Activated CD8-positive, alpha-beta memory T cell treated with anti-CD3 and anti-CD28 coated beads, Interleukin-2, amount 50 U/mL, for 24 hours (primary cell): ENCODE data around the gene ARID5A.

Experiments used
- DNase-seq: peaks from one replicate; pipeline ENCODE4 v3.0.0-alpha.2; 2020; ENCODE audit errors: extremely low read depth

The ARID5A gene

DNA sequence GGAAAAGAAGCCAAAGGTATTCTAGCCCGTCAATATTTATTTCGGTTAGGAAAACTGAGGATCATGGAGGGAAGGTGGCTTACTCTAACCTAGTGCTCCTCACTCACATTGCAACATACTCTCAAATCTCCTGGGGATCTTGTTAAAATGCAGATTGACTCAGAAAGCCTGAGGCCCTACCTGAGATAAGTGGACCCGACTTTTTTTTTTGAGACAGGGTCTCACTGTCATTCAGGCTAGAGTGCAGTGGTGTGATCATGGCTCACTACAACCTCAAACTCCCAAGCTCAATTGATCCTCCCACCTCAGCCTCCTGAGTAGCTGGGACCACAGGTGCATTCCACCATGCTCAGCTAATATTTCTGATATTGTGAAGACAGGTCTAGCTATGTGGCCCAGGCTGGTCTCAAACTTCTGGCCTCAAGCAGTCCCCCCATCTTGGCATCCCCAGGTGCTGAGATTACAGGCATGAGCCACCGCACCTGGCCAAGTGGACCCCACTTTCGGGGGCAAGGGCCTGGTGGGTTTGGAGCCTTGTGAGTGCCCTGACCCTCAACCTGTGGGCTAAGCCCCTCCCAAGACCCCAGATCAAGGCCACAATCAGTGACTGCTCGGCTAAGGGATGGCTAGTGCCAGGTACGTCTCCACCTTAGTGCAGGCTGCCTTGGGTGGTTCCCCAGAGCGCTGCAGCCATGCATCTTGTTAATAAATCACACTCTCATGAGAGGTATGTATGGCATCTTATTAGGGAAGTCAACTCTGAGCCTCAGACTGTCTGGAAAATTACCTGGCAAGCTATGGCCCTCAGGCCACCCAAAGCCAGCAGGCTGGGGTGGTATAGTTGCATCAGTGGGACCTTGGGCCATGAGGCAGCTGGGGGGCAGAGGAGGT, 30.3 kb upstream of the ARID5A start:
- DNase-seq = no peak

DNA sequence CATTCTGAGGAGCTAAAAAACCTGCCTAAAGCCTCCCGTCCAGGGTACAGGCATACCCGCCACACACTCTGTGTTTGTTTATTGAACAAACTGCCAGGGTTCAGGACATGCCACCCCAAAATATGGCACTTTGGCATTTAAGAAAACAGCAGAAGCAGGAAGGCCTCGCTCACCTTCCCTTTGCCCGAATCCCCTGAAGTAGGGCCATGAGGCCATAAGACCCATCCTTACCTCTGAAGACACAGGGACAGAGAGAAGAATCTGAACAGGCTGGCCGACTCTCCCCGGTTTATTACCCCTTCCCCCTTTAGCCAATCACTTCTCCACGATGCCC, 29.7 kb upstream of the ARID5A start:
- DNase-seq = no peak

GRCh38 chr2:96507957-96508520, 28.5 kb upstream of the ARID5A start:
- peak; percentile 50 for DNase-seq

DNA sequence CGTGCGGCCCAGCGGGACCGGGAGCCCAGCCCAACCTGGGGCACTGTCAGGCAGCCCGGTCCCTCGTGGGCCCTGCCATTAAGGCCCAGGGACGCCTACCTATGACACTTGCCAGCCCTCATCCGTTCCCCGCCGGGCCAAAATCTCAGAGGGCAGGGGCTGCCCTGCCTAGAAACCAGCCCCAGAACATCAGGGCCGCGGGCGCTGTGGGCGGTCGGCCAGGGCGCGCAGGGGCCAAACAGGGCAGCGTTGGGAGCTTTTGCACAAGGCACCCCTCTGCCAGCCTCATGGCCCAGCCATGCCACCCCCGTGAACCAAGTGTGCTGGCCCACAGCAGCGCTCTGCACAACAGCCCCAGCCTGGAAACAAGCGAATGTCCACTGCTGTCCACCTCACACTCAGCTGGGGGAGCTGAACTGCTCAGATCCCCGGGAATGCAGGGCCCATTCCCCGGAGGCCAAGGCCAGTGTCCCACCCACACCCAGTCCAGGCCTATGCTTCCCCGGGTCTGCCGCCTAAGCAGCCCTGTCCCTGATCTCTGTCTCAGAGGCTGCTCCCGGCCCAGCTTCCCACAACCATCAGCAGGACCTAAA, 27.9 kb upstream of the ARID5A start:
- DNase-seq = no peak

- peak; percentile 25 for DNase-seq
Observed at GRCh38 chr2:96509114-96509846, 27.3 kb upstream of the ARID5A start.

GRCh38 chr2:96509847-96510230, 26.7 kb upstream of the ARID5A start:
- DNase-seq = no peak

- DNase-seq = no peak
Observed at GRCh38 chr2:96510931-96511595, 25.5 kb upstream of the ARID5A start.

DNA sequence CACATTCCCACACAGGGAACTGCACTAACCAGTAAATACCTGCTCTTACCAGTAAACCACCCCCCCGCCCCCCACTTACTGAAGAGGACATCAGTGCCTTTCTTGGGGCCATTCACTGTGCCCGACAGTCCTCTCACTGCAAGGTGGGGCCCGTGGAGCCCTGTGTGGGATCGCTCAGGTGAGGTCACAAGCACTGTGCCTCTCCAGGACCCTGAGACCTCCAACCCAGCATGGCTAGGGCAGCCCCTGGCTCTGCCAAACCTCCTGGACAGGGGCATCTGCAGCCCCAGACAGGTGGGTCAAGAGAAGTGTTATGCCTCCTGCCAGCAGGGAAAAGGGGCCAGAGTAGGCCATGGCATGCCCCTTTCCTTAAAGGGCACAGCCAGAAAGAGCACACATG, 24.7 kb upstream of the ARID5A start:
- DNase-seq = no peak

- DNase-seq = no peak
Observed at GRCh38 chr2:96512341-96512740, 24.2 kb upstream of the ARID5A start.

- DNase-seq = no peak
Observed at GRCh38 chr2:96514521-96514920, 22.0 kb upstream of the ARID5A start.

DNA sequence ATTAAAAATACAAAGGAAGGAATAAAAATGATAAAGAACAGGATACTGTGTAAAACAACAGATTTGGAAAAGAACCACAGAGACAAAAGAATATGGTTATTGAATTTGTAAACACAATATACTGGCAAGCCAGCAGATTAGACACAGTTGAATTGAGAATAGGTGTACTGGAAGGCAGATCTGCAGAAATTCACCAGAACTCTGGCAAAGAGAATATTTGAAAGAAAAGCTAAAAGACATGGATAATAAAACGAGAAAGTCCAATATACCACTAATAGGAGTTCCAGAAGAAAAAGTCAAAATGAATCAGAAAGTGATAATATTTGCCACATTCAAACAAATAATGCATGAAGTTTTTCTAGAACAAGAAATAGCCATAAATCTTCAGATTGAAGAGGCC, 19.5 kb upstream of the ARID5A start:
- DNase-seq = no peak

- no peak for DNase-seq
Observed at GRCh38 chr2:96520231-96520630, 16.3 kb upstream of the ARID5A start.

DNA sequence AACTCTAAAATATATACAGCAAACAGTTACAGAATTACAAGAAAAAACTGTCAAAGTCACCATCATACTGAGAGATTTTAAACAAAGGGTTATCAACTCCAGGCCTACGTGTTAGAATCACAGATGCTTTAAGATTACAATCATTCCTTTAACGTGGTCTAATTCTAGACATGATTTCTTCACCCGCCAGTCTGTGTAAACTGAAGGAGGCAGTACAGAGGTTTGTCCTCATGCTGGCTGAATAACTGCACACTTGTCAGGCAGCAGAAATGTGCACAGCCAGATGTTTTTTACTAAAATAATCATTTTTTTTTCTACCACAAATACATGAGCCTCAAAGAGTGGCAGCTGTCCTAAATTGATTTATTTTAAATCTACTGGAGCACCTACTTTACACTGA, 15.9 kb upstream of the ARID5A start:
- DNase-seq = no peak

GRCh38 chr2:96521219-96521618, 15.3 kb upstream of the ARID5A start:
- no peak for DNase-seq

GRCh38 chr2:96522304-96523203, 14.0 kb upstream of the ARID5A start:
- DNase-seq = no peak

- no peak for DNase-seq
Observed at GRCh38 chr2:96523659-96524481, 12.7 kb upstream of the ARID5A start.

GRCh38 chr2:96524482-96525210, 11.9 kb upstream of the ARID5A start:
- no peak for DNase-seq

DNA sequence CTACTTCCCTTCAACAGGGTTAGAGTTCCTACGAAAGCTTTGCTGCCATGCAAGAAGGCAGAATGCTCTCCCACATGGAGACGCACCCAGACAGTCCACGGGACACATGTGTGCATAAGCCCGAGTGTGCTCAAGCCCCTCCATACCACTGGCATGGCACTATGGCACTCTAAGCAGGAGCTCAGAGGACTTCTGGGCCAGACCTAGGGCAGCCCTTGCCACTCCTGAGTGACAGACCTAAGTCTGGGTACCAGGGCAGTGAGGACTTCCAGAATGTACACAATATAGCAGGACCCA, 11.4 kb upstream of the ARID5A start:
- no peak for DNase-seq

DNA sequence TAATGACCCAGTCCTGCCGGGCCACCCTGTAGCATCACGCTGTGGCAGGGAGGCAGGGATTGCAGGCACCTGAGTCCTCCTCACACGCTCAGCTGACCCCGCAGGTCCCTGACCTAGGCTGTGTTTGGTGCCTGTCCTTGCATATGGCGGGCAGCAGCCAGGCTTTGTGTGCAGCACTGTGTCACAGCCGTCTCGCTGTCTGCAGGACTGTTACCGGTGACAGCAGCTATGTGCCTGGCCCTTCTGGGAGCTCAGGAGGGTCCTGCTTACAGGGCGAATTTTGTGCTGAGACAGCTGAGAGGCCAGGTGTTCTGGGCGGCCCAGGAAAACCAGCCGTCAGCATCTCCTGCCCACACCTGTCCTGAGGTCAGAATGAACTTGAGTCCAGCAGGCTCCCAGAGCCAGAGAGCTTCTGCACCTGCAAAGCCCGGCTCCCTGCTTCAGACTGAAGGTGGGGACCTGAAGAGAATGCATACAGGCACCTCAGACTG, 10.4 kb upstream of the ARID5A start:
- DNase-seq = no peak
